Gastrocnemius medialis (tissue), 4 donors: ENCODE measurements around the gene NDUFS6. TPM values are rescaled to one million over a fixed set of nuclear protein-coding genes. Genes with fewer than 3 reads are reported as not detected.

Experiments used
- ATAC-seq, 2 donors: fragments of 150-250 bp; one replicate each; pipeline ENCODE4 v1.9.1; 2016
- DNase-seq, 2 donors: peaks; one replicate each; pipeline ENCODE4 v3.0.0-alpha.2; 2019
- H3K27ac ChIP-seq, 4 donors: fragments of 200-600 bp; sonication (generic); 1 replicate in 1 of 4; 2 replicates in 3 of 4; pipeline ENCODE4 v1.5.1; 2016 to 2018; ENCODE audit warnings: mild to moderate bottlenecking in 2 of 4, moderate library complexity in 1 of 4
- H3K27me3 ChIP-seq, 3 donors: fragments of 200-600 bp; sonication (generic) in 2 of 3; 1 replicate in 1 of 3; 2 replicates in 2 of 3; pipeline versions ENCODE4 v1.5.1 to v1.6.0; 2016 to 2019; ENCODE audit warnings: mild to moderate bottlenecking in 1 of 3, moderate library complexity in 1 of 3
- H3K36me3 ChIP-seq, 2 donors: fragments of 200-600 bp; sonication (generic) in 1 of 2; one replicate each; pipeline ENCODE4 v1.5.1; 2017 to 2018
- H3K4me1 ChIP-seq, 2 donors: fragments of 200-600 bp; sonication (generic) in 1 of 2; one replicate each; pipeline ENCODE4 v1.5.1; 2016 to 2017; ENCODE audit warnings: mild to moderate bottlenecking in 2 of 2
- H3K4me3 ChIP-seq, 4 donors: fragments of 200-600 bp; sonication (generic) in 3 of 4; 1 replicate in 1 of 4; 2 replicates in 3 of 4; pipeline ENCODE4 v1.5.1; 2016 to 2019; ENCODE audit warnings: mild to moderate bottlenecking in 2 of 4
- H3K9me3 ChIP-seq, 3 donors: fragments of 200-600 bp; sonication (generic) in 2 of 3; 1 replicate in 1 of 3; 2 replicates in 2 of 3; pipeline ENCODE4 v1.5.1; 2016 to 2019
- CTCF ChIP-seq, 5 experiments: fragments of 450-650 bp in 3 of 5; fragments of 200-600 bp in 2 of 5; sonication (generic) in 2 of 5; IDR thresholded peaks in 4 of 5; conservative IDR thresholded peaks in 1 of 5; 1 replicate in 4 of 5; 2 replicates in 1 of 5; pipeline ENCODE4 v1.5.1; 2016 to 2019; ENCODE audit warnings: antibody characterized with exemption in 5 of 5, mild to moderate bottlenecking in 3 of 5, moderate library complexity in 3 of 5
- POLR2A ChIP-seq, 2 donors: fragments of 450-650 bp; IDR thresholded peaks; one replicate each; pipeline ENCODE4 v1.6.1; 2017; ENCODE audit warnings: antibody characterized with exemption in 2 of 2, mild to moderate bottlenecking in 2 of 2, moderate library complexity in 2 of 2
- in situ Hi-C, 4 donors: fragments of 200-750 bp; cut with MboI; loops; one replicate each; pipeline versions ENCODE4 v1.15.0 to v1.8.0; 2017; ENCODE audit warnings: low sequenced_read_pairs in 4 of 4
- intact Hi-C: fragments of 100-400 bp; cut with DNase I; formaldehyde crosslinking; loops from one replicate; pipeline ENCODE4 v1.15.1; 2023; ENCODE audit warnings: low total_unique reads
- total RNA-seq, 4 donors: library from RNA; depleted of rRNA; stranded (reverse); fragments of >200 nt; gene quantifications; one replicate each; pipeline versions ENCODE4 v1.1.0 to v1.2.3, GENCODE V29; 2016

The NDUFS6 gene
- total RNA-seq, 4 donors from 2014 or later = 70.8 to 135 (median 106) TPM

GRCh38 chr5:1820926-1821325 lies 19.7 kb downstream of the NDUFS6 start:
- Histone ChIP-seq H3K27me3 (no peaks in the 10 kb centered on the region), H3K4me3 (no peak overlapping the region), H3K4me1 (no peaks in the 10 kb centered on the region), H3K27ac (no peak overlapping the region), H3K36me3 (peaks cover 2 to 58% of the 10 kb centered on the region in 2 donors), H3K9me3 (no peaks in the 10 kb centered on the region)
- in situ Hi-C loops (no loop called here), intact Hi-C loops (no loop called here)
- no peak for DNase-seq
- no peak for TF ChIP-seq CTCF (IDR thresholded peaks at IDR 0.05 in 4 of 5, conservative IDR thresholded peaks at IDR 0.05 in 1 of 5)
- no peak for ATAC-seq

- intact Hi-C loops (no loop called here), in situ Hi-C loops (no loop called here)
- Histone ChIP-seq H3K9me3 (no peaks in the 10 kb centered on the region), H3K4me3 (no peak overlapping the region), H3K4me1 (no peaks in the 10 kb centered on the region), H3K27ac (no peak overlapping the region), H3K36me3 (peaks cover 0 to 51% of the 10 kb centered on the region in 2 donors), H3K27me3 (no peaks in the 10 kb centered on the region)
- no peak for DNase-seq
- no peak for TF ChIP-seq POLR2A (IDR thresholded peaks at IDR 0.05)
- no peak for TF ChIP-seq CTCF (IDR thresholded peaks at IDR 0.05 in 4 of 5, conservative IDR thresholded peaks at IDR 0.05 in 1 of 5)
- ATAC-seq = no peak
These were observed 20.7 kb downstream of the NDUFS6 start for GRCh38 chr5:1821862-1822261.

GRCh38 chr5:1823381-1824034 lies 22.3 kb downstream of the NDUFS6 start:
- Histone ChIP-seq H3K4me1 (no peaks in the 10 kb centered on the region), H3K27me3 (no peaks in the 10 kb centered on the region), H3K27ac (no peak overlapping the region), H3K4me3 (no peak overlapping the region), H3K9me3 (no peaks in the 10 kb centered on the region), H3K36me3 (peaks cover 0 to 37% of the 10 kb centered on the region in 2 donors)
- ATAC-seq = no peak
- no peak for DNase-seq
- intact Hi-C loops (no loop called here), in situ Hi-C loops (no loop called here)
- TF ChIP-seq POLR2A (IDR thresholded peaks at IDR 0.05) = no peak

- no peak overlapping the region for H3K4me3 ChIP-seq
- ATAC-seq (no peak), DNase-seq (no peak)
- no peaks in the 10 kb centered on the region for H3K4me1 ChIP-seq
- intact Hi-C loops = no loop called here
- no peaks in the 10 kb centered on the region for H3K9me3 ChIP-seq
- peaks cover 0 to 29% of the 10 kb centered on the region in 2 donors for H3K36me3 ChIP-seq
- no peak overlapping the region for H3K27ac ChIP-seq
- TF ChIP-seq POLR2A (IDR thresholded peaks at IDR 0.05) (no peak), CTCF (IDR thresholded peaks at IDR 0.05 in 4 of 5, conservative IDR thresholded peaks at IDR 0.05 in 1 of 5) (no peak)
- H3K27me3 ChIP-seq = no peaks in the 10 kb centered on the region
- in situ Hi-C loops = no loop called here
These were observed 23.1 kb downstream of the NDUFS6 start for GRCh38 chr5:1824109-1824821.

GRCh38 chr5:1824903-1825841 lies 24.0 kb downstream of the NDUFS6 start:
- H3K27me3 ChIP-seq = no peaks in the 10 kb centered on the region
- in situ Hi-C loops = no loop called here
- H3K36me3 ChIP-seq = peaks cover 0 to 25% of the 10 kb centered on the region in 2 donors
- no peaks in the 10 kb centered on the region for H3K9me3 ChIP-seq
- DNase-seq = no peak
- TF ChIP-seq CTCF (IDR thresholded peaks at IDR 0.05 in 4 of 5, conservative IDR thresholded peaks at IDR 0.05 in 1 of 5) (no peak), POLR2A (IDR thresholded peaks at IDR 0.05) (no peak)
- no peak overlapping the region for H3K27ac ChIP-seq
- intact Hi-C loops = no loop called here
- no peaks in the 10 kb centered on the region for H3K4me1 ChIP-seq
- no peak overlapping the region for H3K4me3 ChIP-seq
- no peak for ATAC-seq
